HFFc6 (cell line): Measurements from ENCODE around the gene RRAGD. TPM values are rescaled to one million over a fixed set of nuclear protein-coding genes. Genes with fewer than 3 reads are reported as not detected.

ENCODE experiments used
- DNase-seq: peaks from one replicate; pipeline ENCODE4 v3.0.0-alpha.2; 2018
- H3K27ac Mint-ChIP-seq: 2 replicates; pipeline ENCODE4 v1.8.0; 2020; ENCODE audit warnings: mild to moderate bottlenecking, mixed read lengths
- H3K27me3 Mint-ChIP-seq: 2 replicates; pipeline ENCODE4 v1.8.0; 2021; ENCODE audit warnings: mild to moderate bottlenecking, moderate library complexity, mixed read lengths; ENCODE audit not compliant: insufficient read depth
- H3K36me3 Mint-ChIP-seq: 2 replicates; pipeline ENCODE4 v1.8.0; 2021; ENCODE audit warnings: low read depth, mixed read lengths
- H3K4me1 Mint-ChIP-seq: 2 replicates; pipeline ENCODE4 v1.8.0; 2020; ENCODE audit warnings: low read depth, mixed read lengths
- H3K4me3 Mint-ChIP-seq: 2 replicates; pipeline ENCODE4 v1.8.0; 2020; ENCODE audit warnings: mild to moderate bottlenecking, moderate library complexity, mixed read lengths
- H3K9me3 Mint-ChIP-seq: 2 replicates; pipeline ENCODE4 v1.8.0; 2020; ENCODE audit warnings: mild to moderate bottlenecking, mixed read lengths
- CTCF ChIP-seq: fragments of 200-600 bp; sonication (generic); IDR thresholded peaks from 2 replicates; pipeline ENCODE4 v1.5.0; 2021; ENCODE audit warnings: antibody characterized with exemption, mild to moderate bottlenecking
- total RNA-seq, 6 experiments: library from RNA; stranded (reverse); fragmentation: NEBNext Ultra II Directional; extraction: Animal tissue kit (Norgen Biotek cat#: 25700); gene quantifications; 2 replicates in 1 of 6; 3 replicates in 5 of 6; pipeline ENCODE4 v1.2.3, GENCODE V29; 2021

RRAGD gene
- total RNA-seq, 6 experiments from 2014 or later, result not detected

DNA sequence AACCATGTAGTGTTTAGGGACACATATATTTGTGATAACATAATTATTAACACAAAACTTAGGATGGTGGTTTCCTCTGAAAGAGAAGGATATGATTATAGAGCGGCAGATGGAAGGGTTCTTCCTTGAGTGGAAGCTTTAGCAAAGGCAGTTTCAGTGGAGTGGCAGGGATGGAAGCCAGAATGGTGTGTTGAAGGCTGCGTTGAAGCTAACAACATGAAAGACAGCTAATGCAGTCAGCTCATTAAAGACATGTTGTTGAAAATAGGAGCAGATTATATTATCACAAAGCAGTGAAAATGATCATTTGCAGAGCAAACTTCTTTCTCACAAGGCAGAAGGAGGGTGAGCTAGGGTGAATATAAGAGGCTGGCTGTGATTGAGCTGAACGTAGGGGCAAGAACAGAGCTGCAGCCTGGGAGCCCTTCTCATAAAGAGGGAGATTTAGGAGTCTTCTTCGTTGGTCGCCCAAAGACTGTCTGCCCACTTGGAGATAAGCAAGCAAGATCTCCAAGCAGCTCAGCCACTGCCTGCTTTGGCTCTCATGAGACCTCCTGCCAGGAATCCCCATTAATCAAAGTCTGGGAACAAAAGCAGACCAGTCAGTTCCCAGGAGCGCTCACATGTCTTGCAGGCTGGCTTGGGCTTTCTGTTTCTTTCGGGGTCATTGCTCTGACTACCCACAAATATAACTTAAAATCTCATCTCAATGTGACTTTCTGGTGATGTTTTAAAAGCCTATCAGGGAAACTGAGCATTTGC, 18.3 kb upstream of the RRAGD start:
- DNase-seq, result no peak
- H3K4me1 Mint-ChIP-seq, result no peaks in the 10 kb centered on the region
- H3K4me3 Mint-ChIP-seq, result no peak overlapping the region
- no peak for TF ChIP-seq CTCF
- no peaks in the 10 kb centered on the region for H3K36me3 Mint-ChIP-seq
- H3K9me3 Mint-ChIP-seq, result no peaks in the 10 kb centered on the region
- peaks cover 27% of the 10 kb centered on the region for H3K27me3 Mint-ChIP-seq
- H3K27ac Mint-ChIP-seq, result no peak overlapping the region

DNA sequence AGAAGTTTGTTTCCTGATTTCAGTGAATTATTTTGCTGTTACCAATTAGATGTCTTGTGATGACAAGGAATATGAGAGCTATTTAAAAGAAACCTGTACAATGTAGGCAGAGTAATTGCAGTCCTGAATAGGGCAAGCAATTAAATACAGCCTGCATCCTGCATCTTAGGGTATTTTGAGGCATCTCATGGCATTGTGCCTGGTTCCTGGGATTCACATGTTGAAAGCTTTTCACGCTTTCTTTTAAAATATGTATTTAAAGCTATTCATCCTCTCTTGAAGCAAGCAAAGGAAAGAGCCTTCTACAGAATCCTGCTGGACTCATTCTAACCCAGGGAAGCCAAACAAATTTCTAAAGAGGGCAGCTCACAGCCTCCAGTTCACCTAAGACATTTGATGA, 4.7 kb upstream of the RRAGD start:
- Mint-ChIP-seq H3K4me3 (no peak overlapping the region), H3K27ac (no peak overlapping the region), H3K36me3 (no peaks in the 10 kb centered on the region), H3K27me3 (peaks cover 29% of the 10 kb centered on the region), H3K9me3 (no peaks in the 10 kb centered on the region), H3K4me1 (no peaks in the 10 kb centered on the region)
- no peak for DNase-seq
- no peak for TF ChIP-seq CTCF

DNA sequence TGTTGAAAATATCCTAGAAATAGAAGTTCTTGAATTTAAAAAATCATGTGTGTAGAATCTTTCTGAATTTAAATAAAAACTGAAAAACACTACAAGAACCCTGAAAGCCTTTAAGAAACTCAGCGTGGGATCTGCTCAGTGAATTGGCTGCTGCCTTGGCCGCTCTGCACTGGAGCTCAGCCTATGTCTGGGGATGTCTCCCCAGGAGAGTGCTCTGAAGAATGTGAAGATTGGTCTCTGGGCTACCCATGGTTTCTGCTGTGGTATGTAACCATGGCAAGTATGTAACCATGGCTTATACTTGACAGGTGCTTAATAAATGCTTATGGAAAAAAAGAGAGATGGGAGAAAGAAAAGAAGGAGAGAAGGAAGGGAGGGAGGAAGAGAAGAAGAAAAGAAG, 3.1 kb upstream of the RRAGD start:
- Mint-ChIP-seq H3K36me3 (no peaks in the 10 kb centered on the region), H3K4me3 (no peak overlapping the region), H3K9me3 (no peaks in the 10 kb centered on the region), H3K4me1 (no peaks in the 10 kb centered on the region), H3K27me3 (peaks cover 39% of the 10 kb centered on the region), H3K27ac (no peak overlapping the region)
- no peak for TF ChIP-seq CTCF
- no peak for DNase-seq

DNA sequence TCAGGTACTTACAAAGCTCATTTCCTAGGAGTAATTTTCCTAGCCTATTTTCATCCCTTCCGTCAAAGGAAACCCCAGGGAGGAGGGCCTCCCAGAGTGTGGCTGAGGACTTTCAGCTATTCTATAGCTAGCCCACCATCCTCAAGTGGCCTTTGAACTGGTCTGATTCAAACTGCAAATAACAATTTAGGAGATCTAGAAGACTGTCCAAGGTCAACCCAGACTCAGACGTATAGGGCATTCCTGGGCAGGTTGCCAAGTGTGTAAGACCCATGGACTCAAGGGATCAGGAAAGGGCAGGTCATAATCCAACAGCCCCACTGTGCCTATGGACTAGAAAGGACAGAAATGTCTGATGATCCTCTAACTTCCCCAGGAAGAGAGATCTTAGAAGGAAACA, 2.1 kb upstream of the RRAGD start:
- Mint-ChIP-seq H3K4me3 (no peak overlapping the region), H3K4me1 (no peaks in the 10 kb centered on the region), H3K27me3 (peaks cover 41% of the 10 kb centered on the region), H3K27ac (no peak overlapping the region), H3K36me3 (no peaks in the 10 kb centered on the region), H3K9me3 (no peaks in the 10 kb centered on the region)
- no peak for DNase-seq
- TF ChIP-seq CTCF, result no peak

DNA sequence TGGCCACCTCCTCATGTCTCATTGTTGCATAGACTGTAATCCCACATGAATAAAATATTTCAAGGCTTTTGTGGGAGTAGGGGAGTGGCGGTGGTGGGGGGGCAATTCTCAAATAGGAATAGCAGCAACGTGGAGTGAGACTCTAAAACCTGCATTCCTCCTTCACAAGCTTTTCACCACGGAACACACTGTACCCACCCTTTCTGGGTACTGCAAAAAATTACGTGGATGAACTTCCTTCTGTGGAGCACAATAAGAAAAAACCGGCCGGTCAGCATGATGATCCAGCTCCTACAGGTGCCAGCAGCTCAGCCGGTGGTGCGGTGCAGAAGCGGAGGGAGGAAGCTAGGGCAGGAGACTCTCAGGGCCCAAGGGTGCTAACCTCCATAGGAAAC, 930 bp upstream of the RRAGD start:
- no peak overlapping the region for H3K27ac Mint-ChIP-seq
- no peak overlapping the region for H3K4me3 Mint-ChIP-seq
- no peaks in the 10 kb centered on the region for H3K9me3 Mint-ChIP-seq
- no peaks in the 10 kb centered on the region for H3K4me1 Mint-ChIP-seq
- DNase-seq, result no peak
- TF ChIP-seq CTCF, result no peak
- peaks cover 41% of the 10 kb centered on the region for H3K27me3 Mint-ChIP-seq
- no peaks in the 10 kb centered on the region for H3K36me3 Mint-ChIP-seq
